GM19452 (cell line): ENCODE measurements around the gene CLCN7.
A peak's percentile ranks its signal among the peaks of the same experiment; 100 is the strongest.

ENCODE experiments used
- ATAC-seq: cut with Tn5 transposase; IDR thresholded peaks from one replicate; pipeline ENCODE4 v1.9.1; 2021; ENCODE audit not compliant: unreplicated experiment

CLCN7 gene

DNA sequence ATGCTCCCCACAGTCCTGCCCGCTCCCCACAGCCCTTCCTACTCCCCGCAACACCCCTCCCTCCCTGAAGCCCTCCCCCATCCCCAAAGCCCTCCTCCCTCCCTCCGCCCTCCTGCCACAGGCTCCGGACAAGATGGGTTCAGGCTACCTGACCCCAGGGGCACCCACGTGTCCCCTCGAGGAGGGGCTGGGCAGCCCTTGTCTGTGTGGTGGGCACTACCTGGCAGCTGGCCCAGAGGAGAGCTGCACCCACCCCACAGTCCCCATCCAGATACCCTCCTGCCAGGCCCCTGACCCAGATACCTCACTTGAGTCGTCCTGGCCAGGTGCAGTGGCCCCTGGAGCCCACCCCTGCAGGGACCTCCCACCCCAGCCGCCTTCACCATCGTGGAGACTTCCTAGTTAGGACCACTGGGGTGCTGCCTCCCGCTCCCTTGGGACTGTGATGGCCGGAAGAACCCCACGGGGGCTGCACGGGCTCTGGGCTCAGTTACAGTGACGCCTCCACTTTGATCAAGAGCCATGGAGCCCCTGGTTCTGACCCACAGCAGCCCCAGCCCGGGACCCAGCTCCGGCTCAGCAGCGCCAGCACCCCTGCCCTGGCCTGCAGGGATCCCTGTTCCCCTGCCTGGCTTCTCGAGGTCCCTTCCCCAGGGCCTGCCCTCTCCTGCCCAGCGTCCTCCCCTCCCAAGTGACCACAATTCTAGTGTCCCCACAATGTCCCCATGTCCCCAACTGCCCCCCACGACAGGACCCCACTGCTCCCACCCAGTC lies 43.1 kb downstream of the CLCN7 start:
- no peak for ATAC-seq

DNA sequence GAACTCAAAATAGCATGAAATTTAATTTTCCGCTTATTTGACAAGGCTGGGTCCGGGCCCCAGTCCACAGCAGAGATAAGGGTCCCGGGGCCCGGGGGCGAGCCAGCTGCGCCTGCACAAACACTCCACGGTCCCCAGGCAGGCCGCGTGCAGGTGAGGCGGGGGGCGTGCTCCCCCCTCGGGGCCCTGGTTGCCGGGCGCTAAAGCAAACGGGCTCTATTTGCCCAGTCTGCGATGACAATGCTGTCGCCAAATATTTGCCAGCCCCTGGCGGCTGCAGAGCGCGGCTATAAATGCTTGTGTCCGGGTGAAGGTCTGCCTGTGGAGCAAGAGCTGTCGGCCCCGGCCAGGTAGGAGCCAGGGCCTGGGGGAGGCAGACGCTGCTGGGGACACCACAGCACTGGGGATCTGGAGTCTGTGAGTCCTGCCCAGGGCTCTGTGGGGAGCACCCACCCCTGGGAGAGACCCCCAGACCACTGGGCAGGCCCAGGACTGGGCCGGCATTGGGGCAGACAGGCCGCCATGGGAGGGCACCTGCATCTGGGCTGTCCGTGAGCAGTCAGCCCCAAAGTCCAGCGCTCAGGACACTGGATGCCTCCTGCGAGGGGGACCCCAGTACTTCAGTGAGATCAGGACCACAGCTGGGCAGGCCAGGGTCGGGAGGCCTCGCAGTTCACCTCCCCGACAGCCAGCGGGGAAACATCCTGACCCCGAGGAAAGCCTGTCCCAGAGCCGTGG lies 43.9 kb downstream of the CLCN7 start, which contains the start of gene PERCC1:
Gene PERCC1, plus strand, starts transcription at position 320 of the 738 bp plus-strand sequence. CDS start 1,516 bp downstream, outside the sequence.
- ATAC-seq = no peak

DNA sequence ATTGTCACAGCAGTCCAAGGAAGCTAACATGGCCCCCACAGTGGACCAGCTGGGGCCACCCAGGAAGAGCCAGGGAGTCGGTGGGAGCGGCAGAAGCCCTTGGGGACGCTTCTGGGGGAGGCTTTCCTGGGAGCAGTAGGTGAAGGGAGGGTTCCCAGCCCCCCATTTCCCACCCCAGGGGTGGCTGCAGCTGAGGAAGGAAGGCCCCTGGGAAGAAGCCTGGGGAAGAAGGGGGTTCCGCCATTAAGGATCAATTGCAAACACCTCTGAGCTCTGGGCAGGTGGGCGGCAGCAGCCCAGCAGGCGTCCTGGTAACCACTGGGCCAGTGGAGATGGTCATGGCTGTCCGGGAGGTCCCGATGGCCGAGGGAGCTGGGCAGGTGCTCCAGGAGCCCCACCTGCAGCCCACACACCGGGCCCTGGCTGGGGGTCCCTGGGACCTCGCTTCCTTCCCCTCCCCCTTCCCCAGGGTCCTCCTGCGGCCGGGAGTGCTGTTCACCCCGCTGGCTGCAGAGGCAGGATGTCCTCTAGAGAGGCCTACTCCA lies 44.5 kb downstream of the CLCN7 start:
- no peak for ATAC-seq

DNA sequence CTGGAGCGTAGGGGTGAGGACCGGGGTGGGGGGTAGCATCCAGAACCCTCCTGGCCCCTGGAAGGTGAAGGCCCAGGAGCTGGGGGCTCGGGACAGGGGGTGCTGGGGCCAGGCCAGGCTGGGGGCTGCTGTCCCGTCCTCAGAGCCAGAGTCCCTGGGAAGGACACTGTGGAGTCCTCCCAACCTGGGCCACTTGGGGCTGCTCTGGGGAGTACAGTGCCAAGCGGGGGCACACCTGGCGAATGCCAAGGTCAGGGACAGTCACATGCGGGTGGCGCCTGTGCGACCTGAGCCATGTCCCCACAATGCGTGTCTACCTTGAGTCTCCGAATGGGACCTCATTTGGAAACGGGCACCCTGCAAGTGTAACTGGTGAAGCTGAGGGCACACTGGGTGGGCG lies 45.2 kb downstream of the CLCN7 start:
- no peak for ATAC-seq

DNA sequence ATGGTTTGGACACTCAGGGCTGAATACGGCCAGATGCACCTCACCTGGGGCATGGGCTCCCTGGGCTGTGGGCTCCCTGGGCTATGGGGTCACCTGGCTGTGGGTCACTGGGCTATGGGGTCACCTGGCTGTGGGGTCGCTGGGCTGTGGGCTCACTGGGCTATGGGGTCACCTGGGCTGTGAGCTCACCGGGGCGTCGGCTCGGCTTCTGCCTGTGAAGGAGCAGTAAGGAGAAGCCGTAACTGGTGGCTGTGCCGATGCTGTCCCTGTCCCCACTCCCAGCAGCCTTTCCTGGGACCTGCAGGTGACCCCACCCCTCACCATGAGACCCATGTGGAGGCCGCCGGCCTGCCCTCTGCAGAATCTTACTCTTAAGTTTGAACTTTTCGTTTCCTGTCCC lies 45.8 kb downstream of the CLCN7 start:
- no peak for ATAC-seq

DNA sequence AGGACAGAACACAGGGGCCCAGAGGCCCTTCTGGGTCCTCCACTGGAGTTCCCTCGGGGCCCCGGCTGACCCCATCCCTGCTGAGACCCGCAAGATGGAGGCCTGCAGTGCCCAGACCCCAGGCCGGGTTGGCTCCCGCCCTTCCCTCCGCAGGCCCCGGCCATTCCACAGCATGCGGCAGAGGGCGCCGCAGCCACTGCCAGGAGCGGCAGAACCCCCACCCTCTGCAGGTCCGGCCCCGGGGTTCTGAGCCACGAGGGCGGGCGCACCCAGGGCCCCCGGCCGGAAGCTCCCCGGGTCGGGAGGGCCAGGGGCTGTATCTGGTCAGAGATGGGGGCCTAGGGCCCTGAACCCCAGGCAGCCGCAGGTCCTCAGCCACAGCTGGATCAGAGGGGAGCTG lies 46.3 kb downstream of the CLCN7 start:
- no peak for ATAC-seq

DNA sequence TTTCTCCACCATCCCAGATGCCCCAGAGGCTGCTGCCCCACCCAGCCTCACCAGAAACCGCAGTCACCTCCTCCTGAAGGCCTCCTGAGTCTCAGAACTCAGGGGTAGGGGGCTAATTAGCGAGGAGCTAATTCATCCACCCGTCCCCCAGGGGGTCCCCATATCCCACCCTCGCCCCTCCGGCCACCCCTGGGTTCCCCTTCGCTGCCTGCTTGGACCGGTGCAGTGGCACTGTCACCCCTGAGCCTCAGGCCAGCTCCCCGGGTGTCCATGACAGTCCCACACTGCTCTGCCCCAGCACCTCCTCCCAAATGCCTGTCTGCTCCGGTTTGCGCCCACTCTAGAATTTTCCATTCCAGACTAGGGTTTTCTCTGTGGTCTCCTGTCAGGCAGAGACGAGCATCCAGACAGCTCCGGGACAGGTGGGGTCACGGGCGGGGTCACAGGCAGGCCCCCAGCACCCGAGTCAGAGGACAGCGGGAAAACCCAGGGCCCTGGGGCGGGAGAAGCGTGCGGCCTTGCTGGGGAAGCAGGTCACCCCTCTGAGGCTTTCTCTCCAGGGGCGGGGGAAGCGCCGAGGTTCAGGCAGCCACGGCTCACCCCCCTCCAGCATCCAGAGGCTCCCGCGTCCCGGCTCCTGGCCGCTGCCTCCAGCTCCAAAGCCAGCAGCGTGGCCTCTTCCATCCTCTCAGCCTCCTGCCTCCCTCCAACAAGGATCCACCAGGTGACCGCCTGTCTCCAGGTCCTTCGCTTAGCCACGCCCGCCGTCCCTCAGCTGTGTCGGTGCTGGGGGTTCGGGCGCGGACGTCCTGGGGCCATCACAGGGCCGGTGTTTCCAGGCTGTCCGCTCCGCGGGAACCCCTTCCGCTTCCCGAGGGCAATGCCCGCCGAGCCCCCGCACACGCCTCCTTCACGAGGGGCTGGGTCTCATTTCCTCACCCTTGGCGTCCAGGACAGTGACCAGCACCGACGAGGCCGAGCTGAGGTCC lies 47.1 kb downstream of the CLCN7 start:
- no peak for ATAC-seq

DNA sequence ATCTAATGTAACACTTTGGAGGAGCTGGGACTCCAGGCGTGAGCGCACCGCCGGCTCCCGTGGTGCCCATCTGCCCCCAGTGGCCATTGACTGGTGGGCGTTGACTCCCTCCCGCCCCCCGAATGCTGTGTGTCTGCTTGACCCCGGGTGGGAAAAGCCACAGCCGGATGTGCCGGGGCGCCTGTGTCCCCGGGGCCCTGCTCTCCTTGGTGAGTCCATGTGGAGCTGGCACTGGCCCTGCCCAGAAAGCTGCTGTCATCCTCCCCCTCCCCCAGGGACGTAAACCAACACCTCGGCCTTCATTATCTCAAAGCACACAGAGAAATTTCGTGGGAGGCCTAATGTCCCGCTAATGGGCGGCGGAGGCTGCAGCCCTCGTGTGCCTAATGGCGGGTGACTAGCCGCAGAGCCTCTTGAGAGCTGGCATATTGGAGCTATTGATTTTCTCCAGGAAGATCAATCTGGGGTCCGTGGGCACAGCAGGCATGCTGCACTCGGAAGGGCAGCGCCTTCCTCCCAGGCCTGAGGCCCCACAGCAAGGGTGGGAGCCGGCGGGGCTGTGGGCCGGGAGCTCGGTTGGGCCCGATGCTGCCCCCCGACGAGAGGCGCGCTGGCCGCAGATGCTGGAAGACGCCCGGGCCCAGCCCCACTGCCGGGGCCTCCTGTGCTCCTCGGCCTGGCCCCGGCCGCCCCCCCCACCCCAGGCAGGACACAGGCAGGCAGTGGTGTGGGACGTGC lies 47.9 kb downstream of the CLCN7 start:
- ATAC-seq = no peak

DNA sequence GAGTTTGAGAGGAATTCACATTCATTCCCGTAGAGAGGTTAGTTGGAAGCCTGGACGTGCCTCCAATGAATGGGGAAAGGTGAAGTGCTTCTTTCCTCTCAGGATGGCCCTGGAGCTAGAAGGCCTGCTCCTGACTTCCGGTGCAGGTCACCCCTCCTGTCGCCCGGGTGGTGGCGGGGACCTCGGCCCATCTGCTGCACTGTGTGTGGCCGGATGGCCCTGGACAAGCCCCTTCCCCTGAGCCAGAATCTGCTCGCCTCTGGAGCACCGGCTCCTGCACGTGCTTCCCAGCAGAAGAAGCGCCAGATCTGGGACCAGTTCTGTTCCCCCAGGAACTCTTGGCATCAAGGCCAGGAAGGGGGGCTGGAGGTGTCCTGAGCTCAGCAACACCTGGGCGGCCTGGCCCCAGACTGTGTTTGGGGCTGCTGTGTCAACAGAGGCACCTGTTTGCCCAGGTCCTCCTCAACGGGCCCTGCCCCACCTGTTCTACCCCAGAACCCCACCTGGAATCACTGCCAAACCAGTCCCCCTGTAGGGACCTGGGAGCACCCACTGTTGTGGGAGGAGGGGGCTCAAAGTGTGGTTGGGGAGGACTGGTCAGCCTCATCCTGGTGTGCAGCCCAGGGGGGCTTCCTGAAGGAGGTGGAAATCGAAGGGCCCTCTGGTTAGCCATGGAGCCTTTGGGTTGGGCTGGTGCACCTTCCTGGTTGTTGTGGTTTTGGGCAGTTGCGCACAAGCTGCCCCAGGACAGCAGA lies 49.0 kb downstream of the CLCN7 start:
- no peak for ATAC-seq

DNA sequence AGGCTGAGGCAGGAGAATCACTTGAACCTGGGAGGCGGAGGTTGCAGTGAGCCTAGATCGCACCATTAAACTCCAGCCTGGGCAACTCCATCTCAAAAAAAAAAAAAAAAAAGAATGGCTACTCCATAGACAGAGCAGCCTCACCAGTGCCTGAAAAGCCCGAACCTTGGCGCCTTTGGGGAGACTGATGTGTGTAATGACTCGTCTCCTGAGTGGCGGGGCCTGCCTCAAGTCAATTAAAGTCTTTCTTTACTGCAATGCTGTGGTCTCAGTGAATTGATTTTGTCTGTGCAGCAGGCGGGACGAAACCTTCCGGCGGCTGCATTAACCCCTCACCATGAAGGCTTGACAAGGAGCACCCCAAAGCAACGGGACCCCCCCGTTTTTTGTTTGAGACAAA lies 50.8 kb downstream of the CLCN7 start:
- no peak for ATAC-seq

DNA sequence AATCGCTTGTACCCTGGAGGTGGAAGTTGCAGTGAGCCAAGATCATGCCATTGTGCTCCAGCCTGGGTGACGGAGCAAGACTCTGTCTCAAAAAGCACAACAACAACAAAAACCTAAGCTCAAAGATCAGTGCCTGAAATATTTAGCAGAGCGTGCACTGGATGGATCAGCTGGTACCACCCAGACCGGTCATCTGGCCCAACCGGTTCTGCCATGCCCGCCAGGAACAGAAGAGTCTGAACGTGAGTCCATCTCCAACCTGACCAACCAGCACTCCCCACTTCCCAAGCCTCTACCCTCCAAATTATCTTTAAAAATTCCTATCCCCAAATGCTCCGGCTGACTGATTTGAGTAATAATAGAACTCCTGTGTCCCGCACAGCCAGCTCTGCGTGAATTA lies 52.8 kb downstream of the CLCN7 start:
- ATAC-seq = no peak

DNA sequence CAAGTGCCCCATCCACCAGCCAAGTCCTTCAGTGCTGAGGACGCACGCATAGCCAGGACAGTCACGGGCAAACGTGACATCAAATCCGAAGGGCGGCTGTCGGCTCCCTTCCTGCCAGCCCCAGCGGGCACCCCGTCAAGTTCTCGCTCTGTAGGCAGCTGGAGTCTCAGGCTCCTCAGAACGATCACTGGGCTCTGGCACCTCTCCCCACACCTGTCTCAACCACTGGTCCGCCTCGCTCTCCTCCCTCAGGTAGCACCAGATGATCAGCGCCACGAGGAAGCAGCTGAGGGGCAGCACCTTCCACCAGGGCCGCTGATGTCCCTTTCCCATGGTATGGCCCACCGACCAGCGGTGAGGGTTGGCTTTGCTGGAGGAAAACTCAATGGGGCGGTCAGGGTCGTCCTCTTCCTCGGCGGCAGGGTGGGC lies 54.7 kb downstream of the CLCN7 start:
- ATAC-seq = peak; percentile 12

DNA sequence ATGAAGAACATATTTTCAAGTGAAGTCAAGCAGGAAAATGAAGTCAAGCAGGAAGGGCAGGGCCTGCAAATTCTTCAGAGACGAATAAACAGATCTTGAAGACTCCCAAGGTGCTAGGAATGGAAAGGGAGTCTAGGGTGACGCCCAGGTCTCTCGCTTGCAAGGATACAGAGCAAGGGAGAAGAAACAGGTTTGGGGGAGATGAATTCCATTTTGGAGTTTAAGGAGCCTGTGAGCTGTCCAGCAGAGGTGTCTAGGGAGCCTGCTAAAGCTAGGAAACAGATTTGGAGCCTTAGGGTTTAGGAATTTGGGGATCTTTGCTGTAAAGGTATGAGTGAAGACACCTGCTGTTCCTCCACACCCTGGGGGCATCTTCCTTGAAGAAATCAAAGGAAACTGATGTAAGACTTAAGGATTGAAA lies 58.3 kb downstream of the CLCN7 start:
- no peak for ATAC-seq

DNA sequence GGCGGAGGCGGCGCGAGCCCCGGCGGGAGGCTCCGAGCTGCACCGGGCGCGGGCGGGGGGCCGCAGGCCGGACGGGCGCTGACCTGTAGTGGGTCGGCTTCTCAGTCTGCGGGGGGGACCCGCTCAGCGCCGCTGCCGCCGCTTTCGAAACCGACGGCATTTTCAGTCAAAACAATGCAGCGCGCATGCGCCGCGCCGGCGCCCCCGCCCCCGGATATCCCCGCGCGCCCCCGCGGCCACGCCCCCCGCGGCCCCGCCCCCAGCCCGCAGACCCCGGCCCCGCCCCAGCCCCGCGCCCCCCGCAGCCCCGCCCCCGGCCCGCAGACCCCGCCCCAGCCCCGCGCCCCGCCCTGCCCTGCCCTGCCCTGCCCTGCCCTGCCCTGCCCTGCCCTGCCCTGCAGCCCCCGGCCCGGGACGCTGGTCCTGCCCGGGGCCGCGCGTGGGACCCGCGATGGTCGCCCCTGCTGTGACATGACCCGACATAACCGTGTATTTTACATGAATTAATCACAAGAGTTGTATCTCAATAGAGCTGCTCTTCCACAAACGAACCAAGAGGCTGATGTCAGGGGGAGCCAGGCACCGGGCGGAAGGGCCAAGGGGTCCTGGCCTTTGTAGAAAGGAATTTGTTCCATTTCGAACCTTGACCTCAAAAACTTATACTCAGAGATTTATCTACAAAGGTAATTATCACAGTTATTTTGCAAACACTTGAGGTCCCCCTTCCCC lies 60.1 kb downstream of the CLCN7 start, which contains the start of gene UNKL:
Gene UNKL, minus strand, starts transcription at position 173 of the 729 bp plus-strand sequence. Its CDS starts 13 bp downstream, at position 160.
- ATAC-seq = no peak

DNA sequence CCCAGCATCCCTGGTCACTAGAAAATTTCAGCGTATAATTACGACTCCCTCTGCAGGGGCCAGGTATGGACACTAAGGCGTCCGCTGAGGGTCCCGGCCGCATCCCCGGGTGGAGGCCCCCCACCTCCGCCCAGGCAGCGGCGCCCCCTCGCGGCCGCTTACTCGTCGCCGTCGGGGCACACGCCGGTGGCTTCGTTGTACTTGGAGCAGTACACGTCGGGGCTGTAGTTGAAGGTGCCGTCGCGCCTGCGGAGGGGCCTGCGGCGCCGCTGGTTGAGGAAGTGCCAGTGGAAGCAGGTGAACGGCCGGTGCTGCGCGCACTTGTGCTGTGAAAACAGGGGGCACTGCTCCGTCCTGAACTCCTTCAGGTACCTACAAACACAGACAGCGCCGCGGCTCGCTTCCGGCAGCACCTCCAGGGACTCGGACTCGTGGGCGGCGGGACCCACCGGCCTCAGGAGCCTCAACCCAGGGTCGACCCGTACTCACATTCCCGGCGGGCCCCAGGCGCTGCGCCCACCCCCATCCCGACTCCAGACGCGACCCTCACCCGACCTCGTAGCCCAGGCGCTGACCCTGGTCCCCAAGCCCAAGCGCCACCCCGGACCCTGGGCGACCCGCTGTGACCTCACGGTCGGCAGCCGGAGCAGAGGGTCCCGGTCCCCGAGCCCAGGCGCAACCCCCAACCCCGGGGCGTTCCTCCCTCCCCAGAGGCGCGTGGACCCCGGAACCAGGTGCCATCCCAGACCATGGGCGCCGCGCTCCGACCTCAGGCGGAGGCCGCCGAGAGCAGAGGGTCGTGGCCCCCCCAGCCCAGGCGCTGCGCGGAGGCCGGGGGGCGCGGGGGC lies 60.9 kb downstream of the CLCN7 start:
- ATAC-seq = no peak

DNA sequence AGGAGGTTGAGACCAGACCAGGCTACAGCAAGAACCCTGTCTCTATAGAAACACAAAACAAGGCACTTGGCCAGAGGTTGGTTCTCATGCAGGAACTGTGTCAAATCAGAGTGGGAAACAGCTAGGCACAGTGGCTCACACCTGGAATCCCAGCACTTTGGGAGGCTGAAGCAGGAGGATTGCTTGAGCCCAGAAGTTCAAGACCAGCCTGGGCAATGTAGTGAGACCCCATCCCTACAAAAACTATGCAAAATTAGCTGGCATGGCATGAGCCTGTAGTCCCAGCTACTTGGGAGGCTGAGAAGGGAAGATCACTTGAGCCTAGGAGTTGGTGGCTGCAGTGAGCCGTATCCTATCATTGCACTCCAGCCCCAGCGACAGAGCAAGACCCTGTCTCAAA lies 62.0 kb downstream of the CLCN7 start:
- ATAC-seq = no peak

DNA sequence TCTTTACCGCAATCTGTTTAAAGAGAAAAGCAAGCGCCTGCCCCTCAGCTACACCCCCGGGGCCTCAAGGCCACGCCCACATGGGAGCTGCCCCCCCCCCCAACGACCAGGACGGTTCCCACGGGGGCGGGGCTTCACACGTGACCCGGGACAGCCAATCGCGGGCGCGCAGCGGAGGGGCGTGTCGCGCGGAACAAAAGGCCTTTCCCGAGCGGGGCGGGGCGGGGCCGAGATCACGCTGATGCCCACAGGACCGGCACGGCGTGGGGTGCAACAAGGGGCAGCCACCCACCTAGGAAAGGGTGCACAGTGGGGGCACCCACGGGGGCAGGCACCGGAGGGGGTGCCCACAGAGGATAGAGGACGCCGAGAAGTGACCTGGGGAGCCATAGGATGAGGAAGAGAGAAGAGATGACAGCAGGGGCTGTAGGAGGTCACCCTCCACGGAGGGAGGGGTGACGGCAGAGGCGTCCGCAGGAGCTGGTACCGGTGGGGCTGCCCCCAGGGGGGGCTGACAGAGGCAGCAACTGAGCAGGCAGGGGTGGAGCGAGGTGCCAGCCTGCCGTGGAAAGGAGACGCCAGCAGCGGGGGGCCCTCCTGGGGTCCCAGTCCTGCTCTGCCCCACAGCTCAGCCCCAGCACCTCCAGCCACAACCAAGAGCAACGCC lies 66.5 kb downstream of the CLCN7 start:
- ATAC-seq = peak; percentile 69
